PFSK-1 (cell line): ENCODE data around the gene OSCP1.

Experiments used
- POLR2AphosphoS5 ChIP-seq: IDR thresholded peaks from 2 replicates; pipeline ENCODE4 v1.6.1; 2012; ENCODE audit warnings: low read depth, mild to moderate bottlenecking, control low read depth, low read length, moderate library complexity
- TAF1 ChIP-seq: IDR thresholded peaks from 2 replicates; pipeline ENCODE4 v1.6.1; 2012; ENCODE audit warnings: low read length, control low read depth, borderline replicate concordance; ENCODE audit not compliant: insufficient read depth
- TF ChIP-seq, protein P1 (sequence below), 2 experiments: IDR thresholded peaks; 2 replicates each; pipeline versions ENCODE4 v1.6.1 to v1.8.0; 2011 to 2012; ENCODE audit warnings: low read depth in 2 of 2, low read length in 2 of 2, control low read depth in 1 of 2, inconsistent platforms in 1 of 2, mild to moderate bottlenecking in 1 of 2, moderate library complexity in 1 of 2; ENCODE audit not compliant: insufficient read depth in 1 of 2

DNA sequence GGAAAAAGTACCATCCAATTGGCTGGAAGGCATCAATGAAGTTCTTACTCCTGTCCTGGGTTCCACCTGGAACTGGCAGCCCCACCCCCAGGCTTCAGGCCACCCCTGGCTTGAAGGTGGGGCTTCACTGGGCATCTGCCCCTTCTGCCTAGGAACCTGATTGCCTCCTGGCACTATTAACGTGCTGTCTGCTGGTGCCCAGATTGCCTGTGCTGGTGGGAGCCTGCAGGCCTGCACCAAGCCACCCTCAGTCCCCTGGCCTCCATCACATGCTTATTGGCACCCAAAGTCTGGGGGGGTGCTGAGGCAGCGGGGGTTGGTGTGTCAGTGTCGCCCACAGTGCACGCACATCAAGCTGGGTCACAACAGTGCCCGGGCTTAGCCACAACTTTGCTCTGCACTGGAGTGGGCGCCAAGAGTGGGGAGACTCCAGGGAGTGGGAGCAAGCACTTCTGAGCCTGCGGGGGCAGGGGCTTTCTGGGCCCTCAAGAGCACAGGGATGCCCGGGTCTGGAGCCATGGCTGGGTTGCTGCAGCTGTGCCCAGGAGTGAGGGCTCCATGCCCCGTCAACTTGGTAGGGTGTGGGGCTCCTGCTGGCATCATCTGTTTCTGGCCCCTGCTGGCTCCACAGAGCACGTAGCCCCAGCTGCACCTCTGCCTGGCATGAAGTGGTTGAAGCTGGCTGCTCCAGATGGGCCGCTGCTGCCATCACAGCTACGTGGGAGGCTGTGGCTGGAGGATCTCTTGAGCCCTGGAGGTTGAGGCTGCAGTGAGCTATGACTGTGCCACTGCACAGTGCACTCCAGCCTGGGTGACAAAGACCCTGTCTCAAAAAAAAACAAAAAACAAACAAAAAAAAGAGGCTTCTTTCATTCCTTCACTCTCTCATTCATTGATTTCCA, 48.4 kb downstream of the OSCP1 start:
- no peak for TF ChIP-seq POLR2AphosphoS5
- TF ChIP-seq, protein P1, sequence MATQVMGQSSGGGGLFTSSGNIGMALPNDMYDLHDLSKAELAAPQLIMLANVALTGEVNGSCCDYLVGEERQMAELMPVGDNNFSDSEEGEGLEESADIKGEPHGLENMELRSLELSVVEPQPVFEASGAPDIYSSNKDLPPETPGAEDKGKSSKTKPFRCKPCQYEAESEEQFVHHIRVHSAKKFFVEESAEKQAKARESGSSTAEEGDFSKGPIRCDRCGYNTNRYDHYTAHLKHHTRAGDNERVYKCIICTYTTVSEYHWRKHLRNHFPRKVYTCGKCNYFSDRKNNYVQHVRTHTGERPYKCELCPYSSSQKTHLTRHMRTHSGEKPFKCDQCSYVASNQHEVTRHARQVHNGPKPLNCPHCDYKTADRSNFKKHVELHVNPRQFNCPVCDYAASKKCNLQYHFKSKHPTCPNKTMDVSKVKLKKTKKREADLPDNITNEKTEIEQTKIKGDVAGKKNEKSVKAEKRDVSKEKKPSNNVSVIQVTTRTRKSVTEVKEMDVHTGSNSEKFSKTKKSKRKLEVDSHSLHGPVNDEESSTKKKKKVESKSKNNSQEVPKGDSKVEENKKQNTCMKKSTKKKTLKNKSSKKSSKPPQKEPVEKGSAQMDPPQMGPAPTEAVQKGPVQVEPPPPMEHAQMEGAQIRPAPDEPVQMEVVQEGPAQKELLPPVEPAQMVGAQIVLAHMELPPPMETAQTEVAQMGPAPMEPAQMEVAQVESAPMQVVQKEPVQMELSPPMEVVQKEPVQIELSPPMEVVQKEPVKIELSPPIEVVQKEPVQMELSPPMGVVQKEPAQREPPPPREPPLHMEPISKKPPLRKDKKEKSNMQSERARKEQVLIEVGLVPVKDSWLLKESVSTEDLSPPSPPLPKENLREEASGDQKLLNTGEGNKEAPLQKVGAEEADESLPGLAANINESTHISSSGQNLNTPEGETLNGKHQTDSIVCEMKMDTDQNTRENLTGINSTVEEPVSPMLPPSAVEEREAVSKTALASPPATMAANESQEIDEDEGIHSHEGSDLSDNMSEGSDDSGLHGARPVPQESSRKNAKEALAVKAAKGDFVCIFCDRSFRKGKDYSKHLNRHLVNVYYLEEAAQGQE (IDR thresholded peaks at IDR 0.05; ENCODE audit: insufficient read depth in 1 of 2, low read depth in 2 of 2, low read length in 2 of 2): no peak
- TF ChIP-seq TAF1: no peak
